GM10248 (cell line): ENCODE measurements around the gene ZNF556.
"Not testable (repeated sequence)": the region's sequence is repeated elsewhere in the genome, so short reads cannot be mapped to it uniquely, and the experiment has no call there.

ENCODE experiments used
- CTCF ChIA-PET: fragments of 300-600 bp; sonication (Branson Sonifier 250); formaldehyde crosslinking; extraction: SDS; loops from one replicate; lab custom pipeline; 2021; ENCODE audit warnings: antibody characterized with exemption; lab: Yijun Ruan, JAX
- POLR2A ChIA-PET: fragments of 350-650 bp; sonication (Branson Sonifier 250); formaldehyde crosslinking; extraction: SDS; loops from one replicate; lab custom pipeline; 2020; ENCODE audit warnings: antibody characterized with exemption; lab: Yijun Ruan, JAX
- DNase-seq: peaks from one replicate; pipeline ENCODE4 v3.0.0; 2012; ENCODE audit errors: extremely low spot score
- TF ChIP-seq, protein P1 (sequence below): IDR thresholded peaks from 2 replicates; pipeline ENCODE4 v1.5.1; 2012; ENCODE audit warnings: mild to moderate bottlenecking, low read depth; ENCODE audit errors: extremely low read depth, missing control alignments, control extremely low read depth

ZNF556 gene

DNA sequence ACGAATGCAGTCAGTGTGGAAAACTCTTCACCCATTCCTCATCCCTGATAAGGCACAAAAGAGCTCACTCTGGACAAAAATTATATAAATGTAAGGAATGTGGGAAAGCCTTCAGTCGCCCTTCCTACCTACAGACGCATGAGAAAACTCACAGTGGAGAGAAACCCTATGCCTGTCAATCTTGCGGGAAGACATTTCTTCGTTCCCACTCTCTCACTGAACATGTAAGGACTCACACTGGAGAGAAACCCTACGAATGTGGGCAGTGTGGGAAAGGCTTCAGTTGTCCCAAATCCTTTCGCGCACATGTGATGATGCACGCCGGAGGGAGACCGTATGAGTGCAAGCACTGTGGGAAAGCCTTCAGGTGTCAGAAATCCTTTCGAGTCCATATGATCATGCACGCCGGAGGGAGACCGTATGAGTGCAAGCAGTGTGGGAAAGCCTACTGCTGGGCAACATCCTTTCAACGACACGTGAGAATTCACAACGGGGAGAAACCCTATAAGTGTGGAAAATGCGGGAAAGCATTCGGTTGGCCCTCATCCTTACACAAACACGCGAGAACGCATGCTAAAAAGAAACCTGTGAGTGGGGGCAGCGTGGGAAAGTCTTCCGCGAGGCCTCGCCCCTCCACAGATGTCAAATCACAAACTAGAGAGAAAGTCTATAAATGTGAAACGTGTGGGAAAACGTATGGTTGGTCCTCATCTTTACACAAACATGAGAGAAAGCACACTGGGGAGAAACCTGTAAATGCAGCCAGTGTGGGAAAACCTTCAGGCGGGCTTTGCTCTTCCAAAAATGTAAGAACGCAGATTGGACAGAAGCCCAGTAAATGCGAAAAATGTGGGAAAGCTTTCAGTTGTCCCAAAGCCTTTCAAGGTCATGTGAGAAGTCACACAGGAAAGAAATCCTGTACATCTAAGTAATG is 10.5 kb downstream of the ZNF556 start:
- CTCF ChIA-PET, result interaction anchor here (2.8 kb wide), 1 partner anchor 229 kb away, joined by 8 read pairs; no protein-coding TSS in a partner anchor

DNA sequence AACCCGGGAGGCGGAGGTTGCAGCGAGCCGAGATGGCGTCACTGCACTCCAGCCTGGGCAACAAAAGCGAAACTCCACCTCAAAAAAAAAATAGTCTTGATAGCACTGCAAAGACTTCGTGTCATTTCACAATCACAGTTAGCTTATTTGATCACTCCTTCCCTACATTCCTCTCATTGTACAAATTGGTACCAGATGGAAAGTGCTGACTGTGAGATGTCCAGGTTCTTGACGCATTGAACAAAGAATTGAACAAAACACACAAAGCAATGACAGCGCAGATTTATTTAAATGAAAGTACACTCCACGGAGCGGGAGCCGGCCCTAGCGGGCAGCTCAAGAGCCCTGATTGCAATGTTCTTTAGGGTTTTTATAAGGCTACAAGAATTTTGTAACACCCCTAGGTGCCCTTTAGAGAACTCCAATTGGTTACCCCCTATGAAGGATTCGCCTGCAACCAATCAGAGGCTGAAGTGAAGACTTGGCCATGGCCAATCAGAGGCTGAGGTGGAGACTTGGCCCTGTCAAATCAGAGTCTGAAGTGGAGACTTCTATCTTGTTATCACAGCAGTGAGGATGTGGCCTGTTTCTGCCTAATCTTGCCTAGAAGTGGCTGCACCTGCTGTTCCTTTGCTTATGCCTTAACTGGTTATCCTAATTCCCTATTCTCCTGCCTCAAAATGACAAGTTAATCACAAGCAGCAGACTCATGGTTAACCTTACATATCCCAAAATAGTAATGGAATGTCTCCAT is 16.7 kb downstream of the ZNF556 start:
- DNase-seq, result no peak
- TF ChIP-seq, protein P1, sequence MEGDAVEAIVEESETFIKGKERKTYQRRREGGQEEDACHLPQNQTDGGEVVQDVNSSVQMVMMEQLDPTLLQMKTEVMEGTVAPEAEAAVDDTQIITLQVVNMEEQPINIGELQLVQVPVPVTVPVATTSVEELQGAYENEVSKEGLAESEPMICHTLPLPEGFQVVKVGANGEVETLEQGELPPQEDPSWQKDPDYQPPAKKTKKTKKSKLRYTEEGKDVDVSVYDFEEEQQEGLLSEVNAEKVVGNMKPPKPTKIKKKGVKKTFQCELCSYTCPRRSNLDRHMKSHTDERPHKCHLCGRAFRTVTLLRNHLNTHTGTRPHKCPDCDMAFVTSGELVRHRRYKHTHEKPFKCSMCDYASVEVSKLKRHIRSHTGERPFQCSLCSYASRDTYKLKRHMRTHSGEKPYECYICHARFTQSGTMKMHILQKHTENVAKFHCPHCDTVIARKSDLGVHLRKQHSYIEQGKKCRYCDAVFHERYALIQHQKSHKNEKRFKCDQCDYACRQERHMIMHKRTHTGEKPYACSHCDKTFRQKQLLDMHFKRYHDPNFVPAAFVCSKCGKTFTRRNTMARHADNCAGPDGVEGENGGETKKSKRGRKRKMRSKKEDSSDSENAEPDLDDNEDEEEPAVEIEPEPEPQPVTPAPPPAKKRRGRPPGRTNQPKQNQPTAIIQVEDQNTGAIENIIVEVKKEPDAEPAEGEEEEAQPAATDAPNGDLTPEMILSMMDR, result no peak
- ChIA-PET CTCF (interaction anchor here (0.8 to 1.7 kb wide), 2 partner anchors 11 to 24 kb away, joined by 3 to 4 read pairs; no protein-coding TSS in a partner anchor), POLR2A (no interaction called here)

More for the DNA sequence above, 10.5 kb downstream of the ZNF556 start:
- TF ChIP-seq, protein P1, result no peak
- no peak for DNase-seq
- POLR2A ChIA-PET, result no interaction called here

DNA sequence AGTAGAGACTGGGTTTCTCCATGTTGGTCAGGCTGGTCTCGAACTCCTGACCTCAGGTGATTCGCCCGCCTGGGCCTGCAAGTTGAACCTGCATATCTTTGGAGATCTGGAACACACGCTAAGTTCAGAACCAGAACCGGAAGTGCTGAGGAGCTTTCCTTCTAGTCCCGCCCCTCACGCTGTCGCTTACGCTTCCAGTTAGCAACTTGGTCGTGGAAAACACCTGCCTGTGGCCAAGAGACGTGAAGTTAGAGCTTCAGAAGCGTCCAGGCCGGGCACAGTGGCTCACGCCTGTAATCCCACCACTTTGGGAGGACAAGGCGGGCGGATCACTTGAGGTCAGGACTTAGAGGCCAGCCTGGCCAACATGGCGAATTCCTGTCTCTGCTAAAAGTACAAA is 18.6 kb downstream of the ZNF556 start:
- POLR2A ChIA-PET, result no interaction called here
- TF ChIP-seq, protein P1, result no peak
- CTCF ChIA-PET, result interaction anchor here (1.5 to 3.3 kb wide), 3 partner anchors 27 to 237 kb away, joined by 3 to 20 read pairs (median 9); no protein-coding TSS in a partner anchor
- DNase-seq, result no peak

GRCh38 chr19:2887391-2887914 is 20.3 kb downstream of the ZNF556 start:
- DNase-seq, result peak; percentile 70
- POLR2A ChIA-PET, result interaction anchor here (0.5 kb wide), 1 partner anchor 44 kb away, joined by 4 read pairs; no protein-coding TSS in a partner anchor
- TF ChIP-seq, protein P1, result peak; percentile 62
- CTCF ChIA-PET, result interaction anchor here (0.7 to 3.3 kb wide), 32 partner anchors 8 to 293 kb away, joined by 3 to 20 read pairs (median 4); partner anchors contain the start of genes TLE2, ZNF555 and ZNF57

- CTCF ChIA-PET, result interaction anchor here (0.6 to 3.3 kb wide), 6 partner anchors 20 to 240 kb away, joined by 3 to 20 read pairs (median 4); no protein-coding TSS in a partner anchor
Measured at GRCh38 chr19:2888731-2889224, 21.6 kb downstream of the ZNF556 start.

GRCh38 chr19:2890531-2890930 is 23.4 kb downstream of the ZNF556 start:
- POLR2A ChIA-PET, CTCF ChIA-PET, DNase-seq: not testable (repeated sequence)

More at GRCh38 chr19:2888731-2889224, 21.6 kb downstream of the ZNF556 start:
- POLR2A ChIA-PET, result no interaction called here
- TF ChIP-seq, protein P1, result no peak
- peak; percentile 67 for DNase-seq
